K562 (cell line): ENCODE measurements around the gene AMIGO3. TPM values are rescaled to one million over a fixed set of nuclear protein-coding genes. Genes with fewer than 3 reads are reported as not detected.

Source experiments
- ATAC-seq: fragments of 200-7000 bp; cut with Tn5 transposase; 3 replicates; pipeline ENCODE4 v1.9.1; 2020; ENCODE audit warnings: moderate library complexity
- BruUV-seq: library from RNA; stranded (reverse); fragments of 400-500 nt; replicated peaks from 2 replicates; lab custom pipeline; 2021; lab: Mats Ljungman, UMichigan
- CTCF ChIA-PET: fragments of 300-600 bp; formaldehyde crosslinking; extraction: SDS; loops from one replicate; lab custom pipeline; 2021; ENCODE audit warnings: low intra/inter-chr PET ratio; lab: Yijun Ruan, JAX
- POLR2A ChIA-PET: fragments of 300-600, 350-650 bp; sonication (Branson Sonifier 250); formaldehyde crosslinking; extraction: SDS; loops from one replicate; lab custom pipeline; 2021; ENCODE audit warnings: antibody characterized with exemption, inconsistent platforms; lab: Yijun Ruan, JAX
- DNase-seq, 4 experiments: peaks; one replicate each; pipeline versions ENCODE4 v3.0.0 to v3.0.0-alpha.2; 2011 to 2018; ENCODE audit warnings: low spot score in 3 of 4, mixed read lengths in 3 of 4; ENCODE audit errors: extremely low read depth in 1 of 4
- FAIRE-seq: peaks from 2 replicates; lab custom pipeline; 2011; peaks lifted over from hg19 to GRCh38; lab: Jason Lieb, UNC
- H2AFZ ChIP-seq: 2 replicates; pipeline ENCODE4 v1.6.0; 2011; ENCODE audit warnings: low read depth, low read length, control low read depth, inconsistent platforms
- H3K27ac ChIP-seq: fragments of 200-600 bp; 3 replicates; pipeline ENCODE4 v1.8.0; 2011; ENCODE audit warnings: low read depth, mild to moderate bottlenecking, control low read depth, inconsistent platforms, low read length, moderate library complexity, mixed read lengths; ENCODE audit errors: extremely low read depth
- H3K27me3 ChIP-seq, 2 experiments: fragments of 300-600 bp in 1 of 2; 2 replicates in 1 of 2; 3 replicates in 1 of 2; pipeline versions ENCODE4 v1.6.0 to v1.8.0; 2011; ENCODE audit warnings: inconsistent platforms in 2 of 2, low read length in 2 of 2, mild to moderate bottlenecking in 1 of 2, mixed read lengths in 1 of 2, moderate library complexity in 1 of 2; ENCODE audit not compliant: control insufficient read depth in 2 of 2, insufficient read depth in 2 of 2
- H3K36me3 ChIP-seq: fragments of 300-600 bp; 3 replicates; pipeline ENCODE4 v1.8.0; 2011; ENCODE audit warnings: mild to moderate bottlenecking, low read length, inconsistent platforms; ENCODE audit not compliant: control insufficient read depth, insufficient read depth
- H3K4me1 ChIP-seq, 2 experiments: fragments of 200-600 bp in 1 of 2; replicated peaks in 1 of 2; 2 replicates in 1 of 2; 3 replicates in 1 of 2; pipeline versions ENCODE4 v1.5.1 to v1.8.0; 2011; ENCODE audit warnings: inconsistent platforms in 2 of 2, low read length in 2 of 2, mild to moderate bottlenecking in 1 of 2, mixed read lengths in 1 of 2, moderate library complexity in 1 of 2; ENCODE audit not compliant: control insufficient read depth in 2 of 2, insufficient read depth in 2 of 2
- H3K4me2 ChIP-seq: 2 replicates; pipeline ENCODE4 v1.6.1; 2011; ENCODE audit warnings: low read length, control low read depth, inconsistent platforms, mixed read lengths; ENCODE audit not compliant: insufficient read depth
- H3K4me3 ChIP-seq: fragments of 200-600 bp; sonication (generic), shearing (Covaris generic); 2 replicates; pipeline ENCODE4 v1.5.1; 2016; ENCODE audit warnings: control low read depth, inconsistent platforms
- H3K79me2 ChIP-seq: fragments of 200-600 bp; 3 replicates; pipeline ENCODE4 v1.8.0; 2011; ENCODE audit warnings: low read length, inconsistent platforms; ENCODE audit not compliant: control insufficient read depth, insufficient read depth
- H3K9ac ChIP-seq, 2 experiments: 2 replicates each; pipeline versions ENCODE4 v1.6.0 to v1.6.1; 2011; ENCODE audit warnings: low read depth in 2 of 2, low read length in 2 of 2, control low read depth in 1 of 2, inconsistent platforms in 1 of 2, mild to moderate bottlenecking in 1 of 2, mixed read lengths in 1 of 2; ENCODE audit not compliant: insufficient read depth in 1 of 2
- H3K9me1 ChIP-seq: one replicate; pipeline ENCODE4 v1.6.0; 2011; ENCODE audit warnings: inconsistent platforms, mild to moderate bottlenecking, low read length, moderate library complexity; ENCODE audit not compliant: control insufficient read depth, insufficient read depth
- H3K9me3 ChIP-seq: replicated peaks from 2 replicates; pipeline ENCODE4 v1.5.1; 2011; ENCODE audit warnings: low read depth, low read length, inconsistent platforms; ENCODE audit not compliant: control insufficient read depth, insufficient read depth
- H4K20me1 ChIP-seq: replicated peaks from 2 replicates; pipeline ENCODE4 v1.6.1; 2011; ENCODE audit warnings: low read length, inconsistent platforms, mixed read lengths; ENCODE audit not compliant: control insufficient read depth, insufficient read depth
- COPS2 ChIP-seq: fragments of 450-650 bp; conservative IDR thresholded peaks from 2 replicates; pipeline ENCODE4 v1.6.1; 2016; ENCODE audit warnings: mild to moderate bottlenecking, moderate library complexity
- E2F6 ChIP-seq, 2 experiments: IDR thresholded peaks; 2 replicates each; pipeline ENCODE4 v1.6.1; 2011; ENCODE audit warnings: borderline replicate concordance in 1 of 2, control low read depth in 1 of 2, low read depth in 1 of 2, low read length in 1 of 2, mild to moderate bottlenecking in 1 of 2, mixed read lengths in 1 of 2, moderate library complexity in 1 of 2; ENCODE audit not compliant: insufficient read depth in 1 of 2, insufficient read length in 1 of 2, poor library complexity in 1 of 2, severe bottlenecking in 1 of 2; ENCODE audit errors: extremely low read depth in 1 of 2
- ELF1 ChIP-seq: fragments of 200-800 bp; sonication (Bioruptor generic); IDR thresholded peaks from 2 replicates; pipeline ENCODE4 v1.6.1; 2016; ENCODE audit warnings: missing genetic modification characterization, missing compliant biosample characterization
- FOXO4 ChIP-seq: fragments of 450-650 bp; formaldehyde crosslinking; IDR thresholded peaks from 2 replicates; pipeline ENCODE4 v1.4.0; 2020; ENCODE audit warnings: mild to moderate bottlenecking, moderate library complexity
- NFATC3 ChIP-seq: fragments of 450-650 bp; IDR thresholded peaks from 2 replicates; pipeline ENCODE4 v1.6.1; 2017; ENCODE audit warnings: mild to moderate bottlenecking
- PML ChIP-seq: IDR thresholded peaks from 2 replicates; pipeline ENCODE4 v1.6.1; 2012; ENCODE audit warnings: low read length, inconsistent platforms
- POLR2G ChIP-seq: fragments of 200-400 bp; formaldehyde crosslinking; IDR thresholded peaks from 2 replicates; pipeline ENCODE4 v1.6.1; 2017; ENCODE audit warnings: low read depth, mild to moderate bottlenecking, antibody characterized with exemption, low read length, moderate library complexity
- RBFOX2 ChIP-seq: fragments of 200-400 bp; formaldehyde crosslinking; IDR thresholded peaks from 2 replicates; pipeline ENCODE4 v1.6.1; 2017; ENCODE audit warnings: low read depth, mild to moderate bottlenecking, low read length, moderate library complexity
- RBM22 ChIP-seq: fragments of 200-400 bp; formaldehyde crosslinking; IDR thresholded peaks from 2 replicates; pipeline ENCODE4 v1.6.1; 2018; ENCODE audit warnings: low read length, low read depth; ENCODE audit not compliant: poor library complexity, severe bottlenecking
- SOX6 ChIP-seq: fragments of 450-650 bp; IDR thresholded peaks from 2 replicates; pipeline ENCODE4 v1.6.1; 2014; ENCODE audit warnings: mild to moderate bottlenecking
- THRA ChIP-seq: fragments of 450-650 bp; IDR thresholded peaks from 2 replicates; pipeline ENCODE4 v1.6.1; 2017; ENCODE audit warnings: mild to moderate bottlenecking, moderate library complexity
- YY1 ChIP-seq, 3 experiments: IDR thresholded peaks; 2 replicates each; pipeline ENCODE4 v1.6.1; 2011; ENCODE audit warnings: low read length in 2 of 3, mild to moderate bottlenecking in 2 of 3, moderate library complexity in 2 of 3, borderline replicate concordance in 1 of 3, control low read depth in 1 of 3, low read depth in 1 of 3; ENCODE audit not compliant: insufficient read depth in 3 of 3, insufficient replicate concordance in 2 of 3, control insufficient read depth in 1 of 3, insufficient read length in 1 of 3; ENCODE audit errors: extremely low read depth in 1 of 3
- ZBTB33 ChIP-seq: sonication (generic); formaldehyde crosslinking; IDR thresholded peaks from 2 replicates; pipeline ENCODE4 v1.8.1; 2023; ENCODE audit warnings: mild to moderate bottlenecking, missing genetic modification reagents
- ZFPM2 ChIP-seq: fragments of 250-450 bp; sonication (Bioruptor Pico); IDR thresholded peaks from 2 replicates; pipeline ENCODE4 v1.5.1; 2022; ENCODE audit warnings: mild to moderate bottlenecking
- WGBS: fragments of 100-300 bp; shearing (Covaris generic); methylation state at CpG from one replicate; pipeline ENCODE4 v1.1.6; 2016; ENCODE audit warnings: low coverage, mixed read lengths; ENCODE audit not compliant: insufficient coverage; ENCODE audit errors: missing lambda C conversion rate; 5-methylcytosine and 5-hydroxymethylcytosine counted together
- in situ Hi-C: fragments of 300-500 bp; cut with MboI; formaldehyde crosslinking; loops from 4 replicates; pipeline ENCODE4 v1.15.0; 2018; ENCODE audit warnings: inconsistent platforms, mixed read lengths
- intact Hi-C: fragments of 100-400 bp; cut with micrococcal nuclease; formaldehyde crosslinking; loops from 2 replicates; pipeline ENCODE4 v1.14.2; 2022
- polyA plus RNA-seq, 8 experiments: library from polyadenylated mRNA; depleted of rRNA in 4 of 8; stranded (reverse) in 5 of 8; unstranded in 3 of 8; fragments of >200 nt; fragmentation: Nextera tagmentation in 2 of 8; fragmentation: Illumina TruSeq in 1 of 8; extraction: Ambion mirVana in 2 of 8; extraction: Trizol in 1 of 8; gene quantifications; 2 replicates each; pipeline versions ENCODE4 v1.2.1 to v1.2.3, GENCODE V29; 2011 to 2014; ENCODE audit warnings: inconsistent platforms in 1 of 8, missing spikeins in 1 of 8
- total RNA-seq, 7 experiments: library from RNA; depleted of rRNA in 6 of 7; stranded (reverse); fragments of >200 nt in 6 of 7; fragmentation: Illumina TruSeq in 2 of 7; extraction: Trizol in 2 of 7; gene quantifications; 2 replicates each; pipeline versions ENCODE4 v1.2.1 to v1.2.3, GENCODE V29; 2011 to 2021; ENCODE audit warnings: low replicate concordance in 1 of 7

The AMIGO3 gene
- total and polyA plus RNA-seq, 9 of the 15 experiments (the other 6 are each of a cell fraction or from before 2014, with no cell fraction given): 0.13 to 2.8 (median 0.44) TPM; not detected in 4

- POLR2A ChIA-PET: no interaction called here
- H3K79me2 ChIP-seq: peaks cover 6% of the 10 kb centered on the region
- no peak for DNase-seq
- intact Hi-C loops (no loop called here), in situ Hi-C loops (no loop called here)
- no peak overlapping the region for H2AFZ ChIP-seq
- no peak overlapping the region for H3K4me2 ChIP-seq
- 0 out of 2 replicates have a peak, but pooled peaks cover 3% of the 10 kb centered on the region for H4K20me1 ChIP-seq
- peaks cover 61% of the 10 kb centered on the region; the same call in 2 of the 3 replicates for H3K36me3 ChIP-seq
- no peak overlapping the region for H3K4me3 ChIP-seq
- ATAC-seq: no peak
- no peaks in the 10 kb centered on the region for H3K9me1 ChIP-seq
- FAIRE-seq: no peak
- no peak overlapping the region for H3K27ac ChIP-seq
- peaks cover 0 to 24% of the 10 kb centered on the region in 2 experiments; a peak in 3 of 5 replicates for H3K4me1 ChIP-seq
- H3K27me3 ChIP-seq: no peaks in the 10 kb centered on the region
- H3K9ac ChIP-seq: no peak overlapping the region
- CTCF ChIA-PET: interaction anchor here (1.2 kb wide), 1 partner anchor 121 kb away, joined by 4 read pairs; no protein-coding TSS in a partner anchor
- BruUV-seq: no TSS peak
- H3K9me3 ChIP-seq: no peaks in the 10 kb centered on the region
- 100% methylated on average over 28 of the region's 75 CpGs for WGBS
- TF ChIP-seq PML (no peak), NFATC3 (no peak), RBFOX2 (peak; percentile 45), SOX6 (no peak), ZBTB33 (peak; percentile 68; the same call in 1 of the 2 replicates), POLR2G (peak; percentile 42), COPS2 (no peak), THRA (no peak), ZFPM2 (CRISPR knock-in tag) (no peak), YY1 (IDR thresholded peaks at IDR 0.05; ENCODE audit: borderline replicate concordance in 1 of 3, control insufficient read depth in 1 of 3, extremely low read depth in 1 of 3, insufficient read depth in 3 of 3, insufficient read length in 1 of 3, insufficient replicate concordance in 2 of 3, low read depth in 1 of 3, low read length in 2 of 3) (no peak), E2F6 (IDR thresholded peaks at IDR 0.05; ENCODE audit: borderline replicate concordance in 1 of 2, extremely low read depth in 1 of 2, insufficient read depth in 1 of 2, insufficient read length in 1 of 2, low read depth in 1 of 2, low read length in 1 of 2, poor library complexity in 1 of 2, severe bottlenecking in 1 of 2) (peak in 1 of 2 experiments; percentile 5), ELF1 (tag) (no peak), RBM22 (peak; percentile 62), FOXO4 (CRISPR knock-in tag) (no peak)
Observed at GRCh38 chr3:49717959-49718857, 1.3 kb downstream of the AMIGO3 start.
